ENCODE results near the gene ITPRID2.

- no peak for TF ChIP-seq POLR2AphosphoS5 (IDR thresholded peaks at IDR 0.05; ENCODE audit: borderline replicate concordance, low read depth, low read length)
- no peak for TF ChIP-seq EZH2 (IDR thresholded peaks at IDR 0.05)
- no peak for TF ChIP-seq FOXP2 (optimal IDR thresholded peaks at IDR 0.05; ENCODE audit: control extremely low read depth, extremely low read length, insufficient read depth)
Observed at GRCh38 chr2:181853696-181854095, 37.8 kb upstream of the ITPRID2 start.
